LoVo (cell line): ENCODE results near the gene NOC4L.

ENCODE experiments used
- DNase-seq: peaks from one replicate; pipeline ENCODE4 v3.0.0-alpha.2; 2016; ENCODE audit warnings: low spot score

NOC4L gene

GRCh38 chr12:132156573-132157325 is 12.5 kb downstream of the NOC4L start:
- DNase-seq, result no peak

GRCh38 chr12:132157733-132158409 is 13.6 kb downstream of the NOC4L start:
- no peak for DNase-seq

- no peak for DNase-seq
These were observed 14.7 kb downstream of the NOC4L start for GRCh38 chr12:132158677-132159554.

GRCh38 chr12:132159555-132160003 is 15.3 kb downstream of the NOC4L start:
- DNase-seq, result no peak

- DNase-seq, result no peak
These were observed 15.8 kb downstream of the NOC4L start for GRCh38 chr12:132160016-132160415.

- DNase-seq, result no peak
These were observed 16.4 kb downstream of the NOC4L start for GRCh38 chr12:132160601-132161035.

GRCh38 chr12:132161036-132161781 is 17.0 kb downstream of the NOC4L start:
- DNase-seq, result no peak

GRCh38 chr12:132161796-132162507 is 17.7 kb downstream of the NOC4L start:
- no peak for DNase-seq

GRCh38 chr12:132162508-132163031 is 18.3 kb downstream of the NOC4L start:
- DNase-seq, result no peak

- no peak for DNase-seq
These were observed 19.0 kb downstream of the NOC4L start for GRCh38 chr12:132163041-132163910.

- no peak for DNase-seq
These were observed 19.6 kb downstream of the NOC4L start for GRCh38 chr12:132163911-132164288.

GRCh38 chr12:132164426-132164825 is 20.2 kb downstream of the NOC4L start:
- no peak for DNase-seq

- DNase-seq, result no peak
These were observed 21.3 kb downstream of the NOC4L start for GRCh38 chr12:132165584-132165983.

GRCh38 chr12:132166093-132166492 is 21.8 kb downstream of the NOC4L start:
- no peak for DNase-seq

- no peak for DNase-seq
These were observed 22.7 kb downstream of the NOC4L start for GRCh38 chr12:132166801-132167591.

GRCh38 chr12:132167611-132168310 is 23.5 kb downstream of the NOC4L start:
- no peak for DNase-seq

GRCh38 chr12:132168311-132169031 is 24.2 kb downstream of the NOC4L start:
- DNase-seq, result no peak

- DNase-seq, result no peak
These were observed 25.1 kb downstream of the NOC4L start for GRCh38 chr12:132169376-132169775.
